ENCODE measurements around the gene MYH3.

The MYH3 gene

DNA sequence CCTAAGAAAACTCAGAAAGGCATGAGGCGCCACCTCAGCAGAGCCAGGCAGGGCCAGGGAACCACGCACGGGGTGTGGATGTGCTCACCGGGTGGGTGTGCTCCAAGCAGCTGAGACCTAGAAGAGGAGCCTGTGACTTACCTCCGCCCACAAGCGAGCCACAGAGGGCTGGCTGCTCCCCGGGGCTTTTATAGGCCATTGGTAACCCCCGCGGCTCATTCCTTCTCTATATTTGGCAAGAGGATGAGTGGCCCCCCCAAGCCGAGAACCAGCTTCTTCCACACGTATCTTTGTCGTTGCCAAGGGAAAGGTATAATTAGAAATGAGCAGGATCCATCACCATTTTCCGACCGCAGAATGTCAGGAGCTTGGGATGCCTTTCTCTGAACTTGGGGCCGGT, at the start of gene MYH3:
MYH3 (minus strand) TSS at position 162 of the 400 bp plus-strand sequence. CDS start 2,245 bp downstream, outside the sequence.
- no peak within 1 kb of the TSS for H3K27ac ChIP-seq
- TF ChIP-seq ZFX (IDR thresholded peaks at IDR 0.05) = no peak
- TF ChIP-seq, protein P1, sequence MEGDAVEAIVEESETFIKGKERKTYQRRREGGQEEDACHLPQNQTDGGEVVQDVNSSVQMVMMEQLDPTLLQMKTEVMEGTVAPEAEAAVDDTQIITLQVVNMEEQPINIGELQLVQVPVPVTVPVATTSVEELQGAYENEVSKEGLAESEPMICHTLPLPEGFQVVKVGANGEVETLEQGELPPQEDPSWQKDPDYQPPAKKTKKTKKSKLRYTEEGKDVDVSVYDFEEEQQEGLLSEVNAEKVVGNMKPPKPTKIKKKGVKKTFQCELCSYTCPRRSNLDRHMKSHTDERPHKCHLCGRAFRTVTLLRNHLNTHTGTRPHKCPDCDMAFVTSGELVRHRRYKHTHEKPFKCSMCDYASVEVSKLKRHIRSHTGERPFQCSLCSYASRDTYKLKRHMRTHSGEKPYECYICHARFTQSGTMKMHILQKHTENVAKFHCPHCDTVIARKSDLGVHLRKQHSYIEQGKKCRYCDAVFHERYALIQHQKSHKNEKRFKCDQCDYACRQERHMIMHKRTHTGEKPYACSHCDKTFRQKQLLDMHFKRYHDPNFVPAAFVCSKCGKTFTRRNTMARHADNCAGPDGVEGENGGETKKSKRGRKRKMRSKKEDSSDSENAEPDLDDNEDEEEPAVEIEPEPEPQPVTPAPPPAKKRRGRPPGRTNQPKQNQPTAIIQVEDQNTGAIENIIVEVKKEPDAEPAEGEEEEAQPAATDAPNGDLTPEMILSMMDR (conservative IDR thresholded peaks at IDR 0.05) = no peak

DNA sequence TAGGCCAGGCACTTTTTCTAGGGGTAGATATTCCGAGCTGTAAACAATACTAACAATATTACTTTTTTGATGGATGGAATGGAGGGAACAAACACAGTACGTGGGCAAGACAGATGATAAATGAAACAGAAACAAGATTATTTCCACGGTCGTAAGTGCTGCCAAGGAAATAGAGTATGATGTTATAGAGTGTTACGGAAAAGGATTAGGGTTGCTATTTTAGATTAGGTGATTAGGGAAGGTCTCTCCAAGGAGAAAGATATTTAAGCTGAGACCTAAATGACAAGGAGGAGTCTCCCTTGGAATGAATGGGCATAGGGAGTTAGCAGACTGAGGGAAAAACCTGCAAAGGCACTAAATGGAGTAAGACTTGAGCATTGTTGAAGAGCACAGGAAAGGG, 48.6 kb upstream of the MYH3 start:
- no peak for TF ChIP-seq ZFX (IDR thresholded peaks at IDR 0.05)
- TF ChIP-seq, protein P1 (conservative IDR thresholded peaks at IDR 0.05) = no peak
- no peak overlapping the region for H3K27ac ChIP-seq

DNA sequence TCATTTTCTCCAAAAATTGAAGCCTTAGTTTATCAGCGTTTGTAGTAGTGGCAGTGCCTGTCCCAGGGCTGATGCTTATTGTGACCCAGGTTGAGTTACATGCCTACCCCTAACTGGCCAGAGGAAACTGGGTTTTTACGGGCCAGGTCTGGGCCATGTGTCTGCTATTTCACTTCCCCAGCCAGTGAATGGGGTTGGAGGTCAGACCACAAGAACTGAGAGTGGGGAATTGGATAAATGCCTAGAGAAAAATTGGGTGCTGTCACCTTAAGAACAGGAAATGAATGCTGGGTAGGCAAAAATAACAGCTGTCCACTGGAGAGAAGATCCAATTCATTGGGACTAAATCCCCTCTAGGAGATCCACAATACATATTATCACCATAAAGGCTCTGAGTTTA, 45.5 kb upstream of the MYH3 start:
- no peak overlapping the region for H3K27ac ChIP-seq
- TF ChIP-seq, protein P1 (conservative IDR thresholded peaks at IDR 0.05) = no peak
- no peak for TF ChIP-seq ZFX (IDR thresholded peaks at IDR 0.05)

DNA sequence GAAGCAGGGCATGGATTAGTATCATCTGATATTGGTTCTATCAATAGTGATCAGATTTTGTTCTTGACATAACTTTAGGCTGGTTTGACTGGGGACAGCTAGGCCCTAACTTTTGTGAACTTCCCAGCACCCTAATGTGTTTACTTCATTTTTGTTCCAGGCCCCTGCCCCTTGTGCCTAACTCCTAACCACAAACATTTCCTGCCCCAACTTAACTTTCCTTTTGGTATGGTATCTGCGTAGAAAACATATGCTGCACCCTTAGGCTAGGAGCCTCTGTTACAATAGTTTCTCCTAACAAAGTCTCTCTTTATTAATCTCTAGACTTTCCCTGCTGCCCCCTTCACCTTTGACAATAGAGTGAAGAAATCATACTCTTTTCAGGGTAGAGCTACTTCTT, 42.7 kb upstream of the MYH3 start:
- no peak for TF ChIP-seq ZFX (IDR thresholded peaks at IDR 0.05)
- TF ChIP-seq, protein P1 (conservative IDR thresholded peaks at IDR 0.05) = no peak

DNA sequence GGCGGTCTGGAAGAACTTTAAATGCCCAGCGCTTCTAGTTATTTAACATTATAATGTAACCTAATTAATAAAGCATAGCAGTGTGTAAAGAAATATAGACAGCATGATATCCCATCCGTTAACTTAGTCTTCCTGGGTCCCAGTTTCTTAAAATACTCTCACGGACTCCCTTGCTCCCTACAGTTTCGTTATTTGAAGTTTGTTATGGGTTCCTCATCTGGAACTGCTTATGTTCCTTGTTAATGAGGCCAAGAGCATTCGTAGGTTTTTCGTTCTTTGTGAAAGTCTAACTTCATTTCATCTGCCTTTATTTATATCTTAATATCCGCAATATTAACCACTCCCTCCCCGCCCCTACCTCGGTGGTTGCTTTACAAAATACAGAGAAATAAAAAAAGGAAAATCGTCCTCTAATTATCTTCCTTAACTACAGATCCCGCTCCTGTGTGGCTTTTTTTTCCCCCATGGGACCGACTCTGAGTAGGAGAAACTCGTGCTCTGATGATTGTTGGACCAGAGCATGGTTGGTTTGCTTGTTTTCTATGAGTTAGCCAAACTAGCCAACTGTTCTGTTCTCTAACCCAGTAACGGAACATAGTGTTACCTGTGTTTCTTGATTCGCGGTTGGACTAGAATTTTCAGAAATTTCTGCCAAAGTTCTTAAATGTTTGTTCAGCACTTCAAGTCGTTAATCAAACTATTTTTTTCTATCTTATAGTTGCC, 41.1 kb upstream of the MYH3 start:
- TF ChIP-seq ZFX (IDR thresholded peaks at IDR 0.05) = no peak
- TF ChIP-seq, protein P1 (conservative IDR thresholded peaks at IDR 0.05) = no peak
- peak overlapping the region; percentile 93 for H3K27ac ChIP-seq

More for the DNA sequence above, 42.7 kb upstream of the MYH3 start:
- no peak overlapping the region for H3K27ac ChIP-seq

DNA sequence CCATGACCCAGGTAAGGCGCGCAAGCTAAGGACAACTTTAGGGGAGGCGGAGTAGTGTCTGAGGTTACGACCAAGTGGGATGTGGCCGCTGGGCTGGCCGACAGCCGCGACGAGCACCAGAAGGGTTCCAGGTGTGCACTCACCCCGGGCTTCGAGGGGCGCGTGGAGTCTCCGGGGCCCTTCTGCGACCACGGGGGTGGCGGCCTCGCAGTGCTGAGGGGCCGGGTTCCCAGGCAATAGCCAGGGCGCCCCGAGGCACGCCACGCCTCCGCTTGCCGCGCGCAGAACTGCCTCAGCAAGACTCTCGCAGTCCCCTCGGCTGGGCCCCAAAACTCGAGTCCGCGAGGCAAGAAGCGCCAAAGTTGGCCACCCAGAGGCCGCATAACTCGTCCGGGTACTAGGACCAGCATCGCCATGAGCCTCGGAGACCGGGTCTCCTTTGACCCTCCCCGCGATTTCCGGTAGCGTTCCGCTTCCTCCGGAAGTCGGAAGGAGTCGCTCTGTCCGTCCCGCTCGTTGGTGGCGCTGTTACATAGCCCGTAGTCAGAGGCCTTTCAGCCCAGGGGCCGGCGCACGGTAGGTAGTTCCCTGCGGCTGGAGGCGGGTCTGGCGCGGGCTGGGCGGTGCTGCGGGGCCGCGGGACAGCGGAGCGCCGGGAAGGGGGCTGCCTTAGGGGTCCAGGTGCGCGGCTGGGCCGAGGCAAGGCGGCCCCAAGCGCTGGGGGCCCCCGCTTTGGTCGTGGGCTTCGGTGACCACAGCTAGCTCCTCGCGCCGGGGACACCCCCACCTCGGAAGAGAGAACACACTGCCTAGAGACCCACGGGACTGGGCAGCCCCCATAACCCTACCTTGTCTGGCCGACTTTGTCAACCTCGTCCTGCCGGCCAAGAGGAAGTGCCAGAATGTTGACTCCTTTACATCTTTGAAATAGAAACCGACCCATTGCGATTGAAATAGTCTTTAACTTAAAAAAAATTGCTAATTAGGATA, 40.3 kb upstream of the MYH3 start, which contains the start of the genes ADPRM and SCO1:
ADPRM (plus strand) TSS at position 503 of the 990 bp plus-strand sequence. CDS start 7,333 bp downstream, outside the sequence.
SCO1 (minus strand) TSS at position 442 of the 990 bp plus-strand sequence; CDS start at position 416, 26 bp downstream.
- TF ChIP-seq, protein P1 (conservative IDR thresholded peaks at IDR 0.05) = peak; percentile 53
- TF ChIP-seq ZFX (IDR thresholded peaks at IDR 0.05) = peak; percentile 84
- H3K27ac ChIP-seq = peak within 1 kb of the TSS; percentile 93

DNA sequence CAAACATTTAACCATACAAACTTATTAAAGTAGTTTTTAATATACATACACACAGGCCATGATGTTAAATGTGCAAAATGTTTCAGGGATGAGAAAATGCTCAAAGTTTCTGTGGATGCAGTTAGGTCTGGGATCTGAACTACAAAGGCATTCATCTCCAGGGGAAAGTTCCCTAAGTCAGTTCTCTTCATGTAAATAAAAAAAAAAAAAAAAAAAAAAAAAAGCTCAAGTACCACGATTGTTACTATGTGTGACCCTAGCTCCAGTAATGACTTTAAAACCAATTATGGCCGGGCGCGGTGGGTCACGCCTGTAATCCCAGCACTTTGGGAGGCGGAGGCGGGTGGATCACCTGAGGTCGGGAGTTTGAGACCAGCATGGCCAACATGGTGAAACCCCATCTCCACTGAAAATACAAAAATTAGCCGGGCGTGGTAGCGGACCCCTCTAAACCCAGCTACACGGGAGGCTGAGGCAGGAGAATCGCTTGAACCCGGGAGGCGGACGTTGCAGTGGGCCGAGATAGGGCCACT, 38.8 kb upstream of the MYH3 start:
- H3K27ac ChIP-seq = peak overlapping the region; percentile 4; the same call in 1 of the 2 replicates

All from C4-2B (cell line).